ENCODE measurements around the gene MRPL38. TPM values are rescaled to one million over a fixed set of nuclear protein-coding genes. Genes with fewer than 3 reads are reported as not detected.

The MRPL38 gene
- total RNA-seq, 1 experiment from 2014 or later: 108 TPM

DNA sequence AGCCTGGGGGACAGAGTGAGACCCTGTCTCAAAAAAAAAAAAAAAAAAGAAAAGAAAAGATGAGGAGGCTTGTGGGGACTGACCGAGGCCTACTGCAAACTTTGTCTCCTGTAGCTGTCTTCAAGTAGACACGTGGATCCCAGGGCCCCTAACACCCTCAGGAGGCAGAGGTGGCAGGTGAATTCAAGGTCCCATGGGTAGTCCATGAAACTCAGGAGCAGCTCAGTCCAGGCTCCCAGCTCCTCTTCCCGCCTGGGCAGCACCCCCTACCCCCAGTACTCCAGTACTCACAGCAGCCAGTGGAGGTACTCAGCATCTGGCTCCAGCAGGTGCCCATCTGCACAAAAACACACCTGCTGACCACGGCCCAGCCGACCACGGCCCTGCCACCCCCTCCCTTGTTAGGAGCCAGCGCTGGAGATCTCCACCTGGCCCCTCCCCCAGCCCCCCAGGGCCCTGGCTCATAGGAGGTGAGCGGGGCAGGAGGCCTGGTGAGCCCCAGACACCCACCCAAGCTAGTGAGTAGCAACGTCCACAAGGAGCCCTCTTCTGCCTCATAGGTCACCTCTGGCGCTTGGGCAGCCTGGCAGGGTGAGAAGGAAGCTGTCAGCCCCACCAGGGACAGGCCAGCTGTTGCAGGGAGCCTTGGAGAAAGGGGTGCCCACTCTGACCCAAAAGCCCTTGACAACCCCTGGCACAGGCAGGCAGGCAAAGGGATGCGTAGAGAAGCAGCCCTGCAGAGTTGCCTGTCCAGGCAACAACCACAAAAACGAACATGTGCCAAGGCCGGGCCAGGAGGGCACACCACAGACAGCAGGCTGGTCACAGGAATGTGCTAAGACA is 3.8 kb downstream of the MRPL38 start:
- Mint-ChIP-seq H3K27me3 (ENCODE audit: low read depth) (no peaks in the 10 kb centered on the region; the same call in 1 of the 2 replicates), H3K27ac (no peak overlapping the region), H3K4me1 (peaks cover 8 to 12% of the 10 kb centered on the region in 2 experiments), H3K36me3 (ENCODE audit: insufficient read depth in 1 of 3, low read depth in 3 of 3) (peaks cover 14 to 44% (median 40%) of the 10 kb centered on the region in 3 experiments; a peak in 6 of 7 replicates), H3K9me3 (no peaks in the 10 kb centered on the region), H3K4me3 (no peak overlapping the region)
- Histone ChIP-seq H3K27me3 (ENCODE audit: insufficient read depth, low read length) (no peaks in the 10 kb centered on the region), H3K4me1 (ENCODE audit: insufficient read depth, low read length) (no peaks in the 10 kb centered on the region), H3K23me2 (ENCODE audit: insufficient read length, low read depth, low read length, poor library complexity, severe bottlenecking) (peaks cover 10% of the 10 kb centered on the region), H4K5ac (ENCODE audit: insufficient read length, low read depth, low read length) (no peak overlapping the region), H4K91ac (ENCODE audit: insufficient read length, low read depth, low read length) (no peak overlapping the region), H4K8ac (replicated peaks; ENCODE audit: insufficient read length, low read depth, low read length) (no peak overlapping the region), H3K14ac (ENCODE audit: insufficient read depth, low read length) (no peak overlapping the region), H3K9me3 (ENCODE audit: control insufficient read depth, low read depth, low read length) (no peaks in the 10 kb centered on the region), H2AFZ (ENCODE audit: low read length) (no peak overlapping the region), H3T11ph (ENCODE audit: low read length) (no peak overlapping the region), H2BK12ac (ENCODE audit: insufficient read length, low read depth, low read length) (no peak overlapping the region), H2BK120ac (ENCODE audit: low read depth, low read length, poor library complexity, severe bottlenecking) (no peak overlapping the region), H3K79me1 (ENCODE audit: insufficient read depth, low read depth, low read length, poor library complexity, severe bottlenecking) (no peaks in the 10 kb centered on the region), H2AK5ac (ENCODE audit: insufficient read length, low read length) (no peak overlapping the region), H3K27ac (ENCODE audit: insufficient read length, low read depth, low read length) (no peak overlapping the region), H3K56ac (ENCODE audit: insufficient read length, low read depth, low read length) (no peak overlapping the region), H3K4me2 (ENCODE audit: insufficient read depth, insufficient read length, low read length) (no peak overlapping the region), H3K4ac (ENCODE audit: low read depth, low read length) (no peak overlapping the region), H4K20me1 (ENCODE audit: control insufficient read depth, insufficient read depth, insufficient read length) (no peaks in the 10 kb centered on the region), H3K79me2 (ENCODE audit: insufficient read depth, low read length) (no peaks in the 10 kb centered on the region), H3K9ac (ENCODE audit: extremely low read depth, insufficient read length, low read length) (no peak overlapping the region), H3K18ac (ENCODE audit: insufficient read length, low read depth, low read length) (no peak overlapping the region), H2BK5ac (ENCODE audit: insufficient read length, low read length) (no peak overlapping the region), H3K23ac (ENCODE audit: insufficient read length, low read depth, low read length) (no peak overlapping the region), H2BK15ac (ENCODE audit: low read depth, low read length) (no peak overlapping the region), H2BK20ac (ENCODE audit: low read depth, low read length, poor library complexity, severe bottlenecking) (no peak overlapping the region)
- TF ChIP-seq, protein P1, sequence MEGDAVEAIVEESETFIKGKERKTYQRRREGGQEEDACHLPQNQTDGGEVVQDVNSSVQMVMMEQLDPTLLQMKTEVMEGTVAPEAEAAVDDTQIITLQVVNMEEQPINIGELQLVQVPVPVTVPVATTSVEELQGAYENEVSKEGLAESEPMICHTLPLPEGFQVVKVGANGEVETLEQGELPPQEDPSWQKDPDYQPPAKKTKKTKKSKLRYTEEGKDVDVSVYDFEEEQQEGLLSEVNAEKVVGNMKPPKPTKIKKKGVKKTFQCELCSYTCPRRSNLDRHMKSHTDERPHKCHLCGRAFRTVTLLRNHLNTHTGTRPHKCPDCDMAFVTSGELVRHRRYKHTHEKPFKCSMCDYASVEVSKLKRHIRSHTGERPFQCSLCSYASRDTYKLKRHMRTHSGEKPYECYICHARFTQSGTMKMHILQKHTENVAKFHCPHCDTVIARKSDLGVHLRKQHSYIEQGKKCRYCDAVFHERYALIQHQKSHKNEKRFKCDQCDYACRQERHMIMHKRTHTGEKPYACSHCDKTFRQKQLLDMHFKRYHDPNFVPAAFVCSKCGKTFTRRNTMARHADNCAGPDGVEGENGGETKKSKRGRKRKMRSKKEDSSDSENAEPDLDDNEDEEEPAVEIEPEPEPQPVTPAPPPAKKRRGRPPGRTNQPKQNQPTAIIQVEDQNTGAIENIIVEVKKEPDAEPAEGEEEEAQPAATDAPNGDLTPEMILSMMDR (conservative IDR thresholded peaks at IDR 0.05): no peak
- peak; percentile 25 for DNase-seq
- no CpG with 5 or more reads among the region's 13 CpGs for WGBS (ENCODE audit: extremely low coverage, insufficient read length, low lambda C conversion rate)
